Body of pancreas (tissue), 4 donors: ENCODE results near the gene UBXN10. TPM values are rescaled to one million over a fixed set of nuclear protein-coding genes. Genes with fewer than 3 reads are reported as not detected.

Source experiments
- ATAC-seq: fragments of 150-250 bp; one replicate; pipeline ENCODE4 v1.9.1; 2016
- DNase-seq, 4 donors: peaks; one replicate each; pipeline ENCODE4 v3.0.0-alpha.2; 2019
- H3K27ac ChIP-seq, 4 donors: fragments of 200-600 bp; sonication (generic); 1 replicate in 3 of 4; 2 replicates in 1 of 4; pipeline versions ENCODE4 v1.5.1 to v1.6.1; 2016 to 2019; ENCODE audit warnings: mild to moderate bottlenecking in 1 of 4, mixed read lengths in 1 of 4, moderate library complexity in 1 of 4
- H3K27me3 ChIP-seq, 2 donors: fragments of 200-600 bp; sonication (generic); one replicate each; pipeline ENCODE4 v1.6.0; 2016; ENCODE audit warnings: mild to moderate bottlenecking in 1 of 2
- H3K36me3 ChIP-seq, 2 donors: fragments of 200-600 bp; sonication (generic); replicated peaks in 1 of 2; 2 replicates each; pipeline ENCODE4 v1.5.1; 2016; ENCODE audit warnings: low read depth in 2 of 2; ENCODE audit not compliant: insufficient read depth in 1 of 2
- H3K4me1 ChIP-seq: fragments of 200-600 bp; sonication (generic); one replicate; pipeline ENCODE4 v1.6.0; 2016
- H3K4me3 ChIP-seq, 2 donors: fragments of 200-600 bp; sonication (generic); 1 replicate in 1 of 2; 2 replicates in 1 of 2; pipeline ENCODE4 v1.5.1; 2016 to 2019
- H3K9me3 ChIP-seq, 3 donors: fragments of 200-600 bp; sonication (generic); 1 replicate in 2 of 3; 2 replicates in 1 of 3; pipeline ENCODE4 v1.5.1; 2016
- POLR2A ChIP-seq, 3 donors: fragments of 450-650 bp; IDR thresholded peaks; one replicate each; pipeline ENCODE4 v1.6.1; 2016; ENCODE audit warnings: antibody characterized with exemption in 3 of 3, mild to moderate bottlenecking in 2 of 3
- WGBS, 2 donors: methylation state at CpG; one replicate each; pipeline ENCODE4 v1.1.5; 2017; 5-methylcytosine and 5-hydroxymethylcytosine counted together
- intact Hi-C: fragments of 100-400 bp; cut with DNase I; formaldehyde crosslinking; loops from one replicate; pipeline ENCODE4 v1.15.1; 2023
- total RNA-seq, 2 donors: library from RNA; depleted of rRNA; stranded (reverse); fragments of >200 nt; gene quantifications; one replicate each; pipeline ENCODE4 v1.1.0, GENCODE V29; 2016
- TF ChIP-seq, protein P1 (sequence below), 7 experiments: fragments of 450-650 bp in 4 of 7; fragments of 200-600 bp in 3 of 7; sonication (generic) in 3 of 7; IDR thresholded peaks; one replicate each; pipeline ENCODE4 v1.5.1; 2016 to 2019; ENCODE audit warnings: antibody characterized with exemption in 7 of 7

Gene UBXN10
- total RNA-seq, 2 donors from 2014 or later: under 0.01 to 1.0 TPM

DNA sequence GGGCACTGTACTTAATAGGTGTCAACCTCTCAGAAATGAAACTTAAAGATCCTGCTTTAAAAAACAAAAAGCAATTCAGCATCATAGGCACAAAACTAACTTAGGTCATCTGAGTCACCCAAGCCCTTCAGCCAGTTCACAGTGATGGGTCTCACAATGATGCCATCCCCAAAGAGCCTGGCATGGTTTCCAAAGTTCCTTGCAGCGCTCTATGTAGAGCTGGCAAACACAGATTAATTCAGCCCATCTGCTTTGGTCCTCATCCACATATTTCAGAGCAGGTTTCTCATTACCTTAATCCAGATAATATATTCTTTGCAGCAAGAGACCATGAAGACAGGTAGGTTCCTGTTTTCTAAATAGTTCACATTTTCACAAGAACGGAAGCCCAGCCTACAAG lies 15.1 kb downstream of the UBXN10 start:
- Histone ChIP-seq H3K36me3 (no peaks in the 10 kb centered on the region), H3K4me1 (no peaks in the 10 kb centered on the region), H3K4me3 (no peak overlapping the region), H3K9me3 (no peaks in the 10 kb centered on the region), H3K27ac (no peak overlapping the region), H3K27me3 (no peaks in the 10 kb centered on the region)
- 59 to 78% methylated on average over 2 of the region's 2 CpGs for WGBS, 2 donors
- intact Hi-C loops: loop anchor here (10.0 kb wide), 1 partner anchor 286 kb away; no protein-coding TSS in a partner anchor
- no peak for TF ChIP-seq POLR2A (IDR thresholded peaks at IDR 0.05)
- TF ChIP-seq, protein P1, sequence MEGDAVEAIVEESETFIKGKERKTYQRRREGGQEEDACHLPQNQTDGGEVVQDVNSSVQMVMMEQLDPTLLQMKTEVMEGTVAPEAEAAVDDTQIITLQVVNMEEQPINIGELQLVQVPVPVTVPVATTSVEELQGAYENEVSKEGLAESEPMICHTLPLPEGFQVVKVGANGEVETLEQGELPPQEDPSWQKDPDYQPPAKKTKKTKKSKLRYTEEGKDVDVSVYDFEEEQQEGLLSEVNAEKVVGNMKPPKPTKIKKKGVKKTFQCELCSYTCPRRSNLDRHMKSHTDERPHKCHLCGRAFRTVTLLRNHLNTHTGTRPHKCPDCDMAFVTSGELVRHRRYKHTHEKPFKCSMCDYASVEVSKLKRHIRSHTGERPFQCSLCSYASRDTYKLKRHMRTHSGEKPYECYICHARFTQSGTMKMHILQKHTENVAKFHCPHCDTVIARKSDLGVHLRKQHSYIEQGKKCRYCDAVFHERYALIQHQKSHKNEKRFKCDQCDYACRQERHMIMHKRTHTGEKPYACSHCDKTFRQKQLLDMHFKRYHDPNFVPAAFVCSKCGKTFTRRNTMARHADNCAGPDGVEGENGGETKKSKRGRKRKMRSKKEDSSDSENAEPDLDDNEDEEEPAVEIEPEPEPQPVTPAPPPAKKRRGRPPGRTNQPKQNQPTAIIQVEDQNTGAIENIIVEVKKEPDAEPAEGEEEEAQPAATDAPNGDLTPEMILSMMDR (IDR thresholded peaks at IDR 0.05): no peak
- no peak for ATAC-seq
- no peak for DNase-seq

DNA sequence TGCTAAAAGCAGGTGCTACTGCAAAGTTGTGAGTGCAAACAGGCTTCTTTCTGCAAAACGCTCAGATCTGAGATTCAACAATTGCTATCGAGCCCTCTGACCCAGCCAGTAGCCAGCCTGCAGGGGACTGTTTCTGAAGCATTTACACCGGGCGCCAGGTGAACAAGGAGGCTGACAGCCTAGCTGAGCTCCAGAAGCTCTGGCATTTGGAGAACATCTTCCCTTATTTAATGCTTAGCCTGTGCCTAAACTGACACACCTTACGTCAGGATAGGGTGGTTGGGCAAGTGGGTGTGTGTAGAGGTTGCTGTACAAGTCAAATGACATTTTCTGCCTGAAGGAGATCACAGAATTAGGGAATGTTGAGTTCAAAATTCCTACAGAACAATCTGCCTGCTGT lies 16.3 kb downstream of the UBXN10 start:
- intact Hi-C loops: loop anchor here (10.0 kb wide), 1 partner anchor 287 kb away; no protein-coding TSS in a partner anchor
- Histone ChIP-seq H3K27ac (no peak overlapping the region), H3K36me3 (no peaks in the 10 kb centered on the region), H3K4me3 (no peak overlapping the region), H3K9me3 (no peaks in the 10 kb centered on the region), H3K4me1 (no peaks in the 10 kb centered on the region), H3K27me3 (no peaks in the 10 kb centered on the region)
- 69 to 78% methylated on average over 3 to 5 of the region's 5 CpGs for WGBS, 2 donors
- no peak for TF ChIP-seq POLR2A (IDR thresholded peaks at IDR 0.05)
- TF ChIP-seq, protein P1 (IDR thresholded peaks at IDR 0.05): no peak
- ATAC-seq (no peak), DNase-seq (no peak)

DNA sequence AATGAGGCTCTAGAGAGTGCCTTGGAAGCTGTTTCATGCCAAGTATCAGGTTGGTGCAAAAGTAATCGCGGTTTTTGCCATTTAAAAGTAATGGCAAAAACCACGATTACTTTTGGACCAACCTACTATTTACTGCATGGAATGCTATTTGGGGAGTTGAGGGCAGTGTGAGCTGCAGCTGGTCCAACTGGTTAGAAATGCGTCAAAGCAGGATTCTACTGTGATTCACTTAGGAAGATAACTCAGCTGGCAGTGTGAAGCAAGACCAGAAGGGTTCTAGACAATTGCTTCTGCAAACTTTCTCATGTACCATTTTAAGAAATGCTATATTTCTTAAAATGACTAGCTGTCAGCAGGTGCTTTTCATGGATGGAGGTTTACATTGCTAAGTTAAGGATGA lies 21.6 kb downstream of the UBXN10 start:
- no peak for DNase-seq
- Histone ChIP-seq H3K4me3 (no peak overlapping the region), H3K4me1 (peaks cover 3% of the 10 kb centered on the region), H3K36me3 (no peaks in the 10 kb centered on the region), H3K27me3 (no peaks in the 10 kb centered on the region), H3K9me3 (no peaks in the 10 kb centered on the region), H3K27ac (no peak overlapping the region)
- intact Hi-C loops: loop anchor here (10.0 kb wide), 1 partner anchor 293 kb away; no protein-coding TSS in a partner anchor
- 67 to 69% methylated on average over 4 of the region's 4 CpGs for WGBS, 2 donors
- no peak for ATAC-seq
- TF ChIP-seq, protein P1 (IDR thresholded peaks at IDR 0.05): no peak
- TF ChIP-seq POLR2A (IDR thresholded peaks at IDR 0.05): no peak

DNA sequence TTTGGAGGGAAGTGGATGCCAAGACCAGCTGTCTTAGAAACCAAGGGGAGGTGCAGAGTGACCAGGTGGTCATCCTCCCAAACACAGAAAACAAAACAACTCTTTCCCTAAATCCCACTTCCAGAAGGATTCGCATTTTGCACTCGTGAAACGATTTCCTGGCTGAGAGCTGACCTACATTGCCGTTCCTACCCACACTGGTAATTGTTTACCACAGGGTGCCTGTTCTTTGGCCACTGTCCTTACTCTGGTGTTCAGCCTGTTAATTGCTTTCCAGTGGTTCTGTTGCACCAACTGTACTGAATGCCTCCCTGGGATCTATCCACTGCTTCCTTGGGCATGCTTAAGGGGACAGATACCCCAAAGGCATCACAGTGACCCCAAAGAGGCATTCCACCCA lies 23.6 kb downstream of the UBXN10 start:
- DNase-seq: no peak
- Histone ChIP-seq H3K27ac (no peak overlapping the region), H3K36me3 (no peaks in the 10 kb centered on the region), H3K4me1 (peaks cover 10% of the 10 kb centered on the region), H3K27me3 (no peaks in the 10 kb centered on the region), H3K4me3 (no peak overlapping the region), H3K9me3 (no peaks in the 10 kb centered on the region)
- ATAC-seq: no peak
- 47 to 60% methylated on average over 4 of the region's 4 CpGs for WGBS, 2 donors
- no peak for TF ChIP-seq POLR2A (IDR thresholded peaks at IDR 0.05)
- TF ChIP-seq, protein P1 (IDR thresholded peaks at IDR 0.05): no peak
- intact Hi-C loops: loop anchor here (10.0 kb wide), 1 partner anchor 295 kb away; no protein-coding TSS in a partner anchor

DNA sequence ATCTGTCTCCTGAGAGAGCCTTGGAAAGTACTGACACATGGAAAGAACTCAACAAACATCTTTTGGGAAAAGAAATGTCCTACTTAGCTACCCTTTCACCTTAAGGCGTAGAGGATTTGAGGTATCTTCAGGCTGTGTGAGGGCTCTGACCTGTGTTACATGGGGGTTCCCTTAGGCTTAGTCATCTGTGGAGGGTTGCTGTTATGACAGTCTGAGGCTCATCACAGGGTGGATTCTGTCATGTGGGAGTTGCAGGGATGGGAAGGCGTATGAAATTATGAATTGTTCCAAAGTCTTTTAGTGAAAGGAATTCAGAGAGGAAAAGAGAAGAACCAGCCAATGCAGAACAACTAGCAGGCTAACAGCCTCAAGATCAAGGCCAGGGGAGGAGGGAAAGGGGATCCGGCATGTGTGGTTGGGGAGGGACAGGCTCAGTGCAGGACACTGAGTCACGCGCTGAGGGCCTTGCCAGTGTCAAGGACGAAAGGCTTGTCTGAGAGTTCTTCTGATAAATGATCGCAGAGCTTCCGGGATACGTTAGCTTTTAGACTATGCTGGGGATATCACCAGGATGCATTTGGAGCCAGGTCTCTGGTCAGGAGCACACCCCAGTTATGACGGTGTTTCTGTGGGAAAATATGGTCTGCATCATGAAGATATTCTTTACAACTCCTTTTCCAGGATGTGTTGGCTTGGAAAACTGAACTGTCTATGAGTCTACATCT lies 25.0 kb downstream of the UBXN10 start:
- Histone ChIP-seq H3K36me3 (no peaks in the 10 kb centered on the region), H3K4me1 (peaks cover 10% of the 10 kb centered on the region), H3K4me3 (no peak overlapping the region), H3K9me3 (no peaks in the 10 kb centered on the region), H3K27me3 (no peaks in the 10 kb centered on the region), H3K27ac (no peak overlapping the region)
- 51 to 55% methylated on average over 10 of the region's 10 CpGs for WGBS, 2 donors
- intact Hi-C loops: no loop called here
- TF ChIP-seq, protein P1 (IDR thresholded peaks at IDR 0.05): no peak
- no peak for TF ChIP-seq POLR2A (IDR thresholded peaks at IDR 0.05)
- DNase-seq (peak in 1 of 4 donors; percentile 11), ATAC-seq (no peak)
